GM23248 (cell line): ENCODE results near the gene UBE3D.

ENCODE experiments used
- EZH2 ChIP-seq: fragments of 200-600 bp; sonication (generic); IDR thresholded peaks from 2 replicates; pipeline ENCODE4 v1.6.1; 2018; ENCODE audit warnings: antibody characterized with exemption, mild to moderate bottlenecking; ENCODE audit not compliant: insufficient read depth, poor library complexity, severe bottlenecking
- EZH2phosphoT487 ChIP-seq: fragments of 200-600 bp; sonication (generic); IDR thresholded peaks from 2 replicates; pipeline ENCODE4 v1.6.1; 2018; ENCODE audit warnings: antibody characterized with exemption, moderate library complexity, mild to moderate bottlenecking, low read depth; ENCODE audit not compliant: insufficient read depth

DNA sequence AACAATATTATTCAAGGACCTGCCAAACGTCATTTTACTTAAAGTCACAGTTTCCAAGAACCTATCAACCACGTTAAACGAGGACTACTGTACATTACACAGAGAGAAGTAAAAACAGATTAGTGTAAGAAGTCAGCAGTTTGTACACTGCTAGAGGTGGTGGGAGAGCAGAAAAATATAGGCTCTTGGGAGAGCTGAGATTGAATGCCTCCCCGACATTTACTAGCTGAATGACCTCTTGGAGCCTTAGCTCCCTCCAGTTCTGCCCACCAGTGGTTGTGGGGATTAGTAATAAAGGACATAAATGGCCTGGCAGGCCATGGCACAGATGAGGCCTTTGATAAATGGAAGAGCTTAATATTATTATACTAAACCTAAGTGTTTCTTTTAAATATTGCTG lies 161.4 kb downstream of the UBE3D start:
- TF ChIP-seq EZH2phosphoT487 (no peak), EZH2 (no peak)
